HG03565 (cell line): ENCODE results near the gene ATRAID.

ENCODE experiments used
- ATAC-seq: cut with Tn5 transposase; IDR thresholded peaks from one replicate; pipeline ENCODE4 v1.9.1; 2021; ENCODE audit warnings: mild to moderate bottlenecking, moderate library complexity; ENCODE audit not compliant: unreplicated experiment

The ATRAID gene

GRCh38 chr2:27218614-27219013, 6.8 kb downstream of the ATRAID start:
- ATAC-seq = no peak

DNA sequence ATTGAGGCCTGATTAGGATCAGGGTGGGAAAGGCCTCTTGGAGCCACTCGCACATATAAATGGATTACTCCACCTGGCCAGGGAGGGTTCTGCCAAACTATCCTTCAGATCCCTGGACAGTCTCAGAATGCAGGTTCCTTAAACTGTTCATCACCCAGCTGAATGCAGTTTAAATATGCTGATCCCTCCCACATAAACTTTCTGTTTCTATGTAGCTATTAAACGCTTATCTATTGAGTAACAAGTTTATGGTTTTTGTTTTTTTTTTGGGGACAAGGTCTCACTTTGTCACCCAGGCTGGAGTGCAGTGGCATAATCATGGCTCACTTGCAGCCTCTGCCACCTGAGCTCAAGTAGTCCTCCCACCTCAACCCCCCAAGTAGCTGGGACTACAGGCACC, 7.2 kb downstream of the ATRAID start:
- no peak for ATAC-seq

GRCh38 chr2:27220091-27220490, 8.2 kb downstream of the ATRAID start:
- ATAC-seq = no peak

DNA sequence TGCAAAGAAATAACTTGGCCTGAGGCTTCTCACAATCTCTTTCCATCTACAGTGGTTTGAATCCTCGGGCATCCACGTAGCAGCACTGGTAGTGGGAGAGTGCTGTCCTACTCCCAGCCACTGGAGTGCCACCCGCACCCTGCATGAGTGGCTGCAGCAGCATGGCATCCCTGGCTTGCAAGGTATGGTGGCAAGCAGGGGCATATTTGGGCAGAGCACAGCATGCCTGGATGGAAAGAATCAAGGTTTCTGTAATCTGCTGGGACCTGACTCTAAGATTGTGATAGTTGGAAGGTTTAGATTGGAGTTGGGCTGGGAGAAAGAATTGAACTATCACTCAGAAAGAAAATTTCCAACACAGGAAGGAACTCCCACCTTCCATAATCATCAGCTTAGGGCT, 9.3 kb downstream of the ATRAID start:
- ATAC-seq = no peak

DNA sequence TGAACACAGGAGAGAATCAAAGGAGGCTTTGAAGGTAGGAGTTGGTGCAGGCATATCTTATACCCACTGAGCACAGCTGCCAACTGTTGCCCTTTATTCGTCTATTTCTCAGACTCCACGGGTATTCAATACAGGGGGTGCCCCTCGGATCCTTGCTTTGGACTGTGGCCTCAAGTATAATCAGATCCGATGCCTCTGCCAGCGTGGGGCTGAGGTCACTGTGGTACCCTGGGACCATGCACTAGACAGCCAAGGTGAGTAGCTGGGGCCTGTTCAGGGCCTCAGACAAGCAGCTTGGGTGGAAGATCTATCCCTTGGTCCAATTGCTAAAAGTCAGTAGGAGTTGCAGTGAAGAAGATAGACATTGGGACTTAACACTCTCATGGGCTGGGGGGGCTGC, 10.6 kb downstream of the ATRAID start:
- no peak for ATAC-seq

DNA sequence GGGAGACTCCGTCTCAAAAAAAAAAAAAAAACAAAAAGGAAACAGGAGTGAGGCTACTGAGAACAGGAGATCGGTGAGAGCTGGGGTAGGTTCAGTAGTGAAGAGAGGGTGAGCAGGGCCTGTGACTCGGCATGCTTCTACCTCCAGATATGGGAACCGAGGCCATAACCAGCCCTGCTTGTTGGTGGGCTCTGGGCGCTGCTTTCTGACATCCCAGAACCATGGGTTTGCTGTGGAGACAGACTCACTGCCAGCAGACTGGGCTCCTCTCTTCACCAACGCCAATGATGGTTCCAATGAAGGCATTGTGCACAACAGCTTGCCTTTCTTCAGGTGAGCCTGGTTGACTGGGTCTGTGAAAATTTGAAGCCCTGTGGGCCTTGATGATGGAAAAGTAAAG, 11.6 kb downstream of the ATRAID start:
- no peak for ATAC-seq

DNA sequence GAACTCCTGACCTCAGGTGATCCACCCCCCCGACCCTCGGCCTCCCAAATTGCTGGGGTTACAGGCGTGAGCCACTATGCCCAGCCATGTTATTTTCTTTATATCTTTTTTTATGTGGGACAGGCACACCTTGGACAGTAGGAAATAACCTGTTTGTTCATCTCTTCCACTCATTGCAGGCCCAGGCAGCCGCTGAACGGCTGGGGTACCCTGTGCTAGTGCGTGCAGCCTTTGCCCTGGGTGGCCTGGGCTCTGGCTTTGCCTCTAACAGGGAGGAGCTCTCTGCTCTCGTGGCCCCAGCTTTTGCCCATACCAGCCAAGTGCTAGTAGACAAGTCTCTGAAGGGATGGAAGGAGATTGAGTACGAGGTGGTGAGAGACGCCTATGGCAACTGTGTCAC, 13.7 kb downstream of the ATRAID start:
- ATAC-seq = no peak

DNA sequence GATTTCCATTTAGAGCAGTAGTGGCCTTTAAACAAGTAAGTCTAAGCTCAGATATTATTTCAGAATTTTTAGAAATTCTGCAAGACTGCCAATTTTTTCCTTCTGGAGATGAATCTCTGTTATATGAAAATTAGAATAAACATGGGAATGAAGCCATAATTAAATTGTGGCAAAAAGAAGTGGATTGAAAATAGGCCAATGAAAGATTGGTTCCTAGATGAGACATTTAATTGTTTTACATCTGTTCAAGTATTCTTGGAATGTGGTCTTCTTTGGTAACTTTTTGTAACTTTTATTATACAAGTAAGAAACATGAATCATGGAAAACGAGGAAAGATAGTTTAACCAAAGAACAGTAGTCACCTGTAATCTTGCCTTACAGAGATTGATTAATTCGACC, 15.7 kb downstream of the ATRAID start:
- ATAC-seq = no peak

GRCh38 chr2:27231921-27232320, 20.1 kb downstream of the ATRAID start:
- no peak for ATAC-seq

- ATAC-seq = no peak
These were observed 21.5 kb downstream of the ATRAID start for GRCh38 chr2:27233341-27233740.

DNA sequence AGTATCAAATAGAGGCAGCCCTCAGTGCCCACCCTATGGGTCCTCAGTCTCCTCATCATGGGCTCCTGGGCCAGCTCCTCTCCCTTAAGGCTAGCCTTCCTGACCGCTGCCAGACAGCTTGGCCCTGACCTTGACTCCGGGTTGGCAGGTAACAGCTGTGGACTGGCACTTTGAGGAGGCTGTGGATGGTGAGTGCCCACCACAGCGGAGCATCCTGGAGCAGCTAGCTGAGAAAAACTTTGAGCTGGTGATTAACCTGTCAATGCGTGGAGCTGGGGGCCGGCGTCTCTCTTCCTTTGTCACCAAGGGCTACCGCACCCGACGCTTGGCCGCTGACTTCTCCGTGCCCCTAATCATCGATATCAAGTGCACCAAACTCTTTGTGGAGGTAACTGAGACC, 24.3 kb downstream of the ATRAID start:
- no peak for ATAC-seq

DNA sequence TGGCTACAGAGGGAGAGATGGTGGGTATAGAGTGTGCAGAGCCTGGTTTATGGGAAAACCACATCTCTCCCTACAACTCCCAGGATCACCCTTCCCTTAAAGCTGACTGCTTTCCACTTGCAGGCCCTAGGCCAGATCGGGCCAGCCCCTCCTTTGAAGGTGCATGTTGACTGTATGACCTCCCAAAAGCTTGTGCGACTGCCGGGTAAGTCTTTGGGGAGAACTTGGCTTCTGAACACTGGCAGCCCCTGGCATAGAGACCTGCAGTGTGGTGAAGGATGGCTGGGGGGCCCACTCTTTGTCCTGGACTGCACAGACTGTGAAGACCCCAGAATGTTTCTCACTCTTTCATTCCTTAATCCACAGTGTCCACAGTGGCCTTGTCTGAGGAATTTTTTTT, 24.8 kb downstream of the ATRAID start:
- ATAC-seq = no peak

DNA sequence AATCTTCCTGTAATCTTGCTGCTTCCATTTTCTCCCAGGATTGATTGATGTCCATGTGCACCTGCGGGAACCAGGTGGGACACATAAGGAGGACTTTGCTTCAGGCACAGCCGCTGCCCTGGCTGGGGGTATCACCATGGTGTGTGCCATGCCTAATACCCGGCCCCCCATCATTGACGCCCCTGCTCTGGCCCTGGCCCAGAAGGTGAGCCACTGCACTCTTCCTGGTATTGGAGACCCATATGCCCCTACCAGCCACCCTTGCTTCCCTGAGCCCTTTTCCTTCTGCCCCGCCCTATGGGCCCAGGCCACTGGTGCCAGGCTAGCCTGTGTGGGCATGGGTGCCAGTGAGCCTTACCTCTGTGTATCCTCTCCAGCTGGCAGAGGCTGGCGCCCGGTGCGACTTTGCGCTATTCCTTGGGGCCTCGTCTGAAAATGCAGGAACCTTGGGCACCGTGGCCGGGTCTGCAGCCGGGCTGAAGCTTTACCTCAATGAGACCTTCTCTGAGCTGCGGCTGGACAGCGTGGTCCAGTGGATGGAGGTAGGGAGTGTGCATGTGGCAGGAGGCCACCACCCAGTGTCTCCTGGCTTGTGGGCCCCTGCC, 25.6 kb downstream of the ATRAID start:
- ATAC-seq = no peak

- ATAC-seq = no peak
These were observed 27.1 kb downstream of the ATRAID start for GRCh38 chr2:27238976-27239375.

DNA sequence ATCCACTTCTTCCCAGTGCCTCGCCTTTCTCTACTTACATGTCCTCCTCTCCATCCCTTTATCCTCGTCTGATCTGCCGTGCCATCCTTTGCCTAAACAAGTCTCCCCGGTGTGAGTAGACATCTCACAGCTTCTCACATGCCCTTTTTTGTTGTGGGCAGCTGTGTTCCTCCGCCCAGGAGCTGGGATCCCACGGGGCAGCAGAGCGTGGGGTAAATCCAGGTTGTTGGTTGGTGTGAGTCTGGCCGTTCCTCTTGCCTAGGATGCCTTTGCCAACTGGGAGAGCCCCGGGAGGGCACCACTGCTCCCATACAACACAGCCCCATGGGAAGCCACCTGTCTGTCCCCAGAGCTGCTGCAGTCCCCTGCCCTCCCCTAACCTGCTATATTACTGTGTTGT, 28.6 kb downstream of the ATRAID start:
- ATAC-seq = no peak

DNA sequence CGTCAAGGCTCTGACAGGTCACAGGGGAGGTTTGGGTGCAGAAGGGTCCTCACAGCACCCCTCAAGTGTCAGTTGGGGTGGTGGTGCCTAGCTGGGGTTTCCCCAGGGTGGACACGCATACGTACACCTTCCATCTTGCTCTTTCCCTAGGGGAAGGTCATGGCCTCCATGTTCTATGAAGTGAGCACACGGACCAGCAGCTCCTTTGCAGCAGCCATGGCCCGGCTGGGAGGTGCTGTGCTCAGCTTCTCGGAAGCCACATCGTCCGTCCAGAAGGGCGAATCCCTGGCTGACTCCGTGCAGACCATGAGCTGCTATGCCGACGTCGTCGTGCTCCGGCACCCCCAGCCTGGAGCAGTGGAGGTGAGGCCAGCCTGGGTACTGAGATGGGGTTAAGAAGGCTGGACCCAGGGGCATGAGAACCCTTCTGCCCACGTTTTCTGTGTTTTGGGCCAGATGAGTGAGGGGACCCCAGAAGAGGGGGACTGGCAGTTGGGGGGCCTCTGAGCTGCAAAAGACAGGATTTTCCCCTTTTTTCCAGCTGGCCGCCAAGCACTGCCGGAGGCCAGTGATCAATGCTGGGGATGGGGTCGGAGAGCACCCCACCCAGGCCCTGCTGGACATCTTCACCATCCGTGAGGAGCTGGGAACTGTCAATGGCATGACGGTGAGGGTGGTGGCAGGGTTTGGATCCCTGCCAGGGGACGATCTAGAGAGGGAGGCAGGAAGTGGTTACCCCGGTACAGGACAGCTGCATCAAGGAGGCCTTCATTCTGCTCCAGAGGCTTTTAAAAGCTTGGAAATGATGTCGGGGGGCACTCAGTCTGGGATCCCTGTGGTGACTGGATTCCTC, 30.1 kb downstream of the ATRAID start:
- ATAC-seq = no peak

GRCh38 chr2:27242614-27242951, 30.7 kb downstream of the ATRAID start:
- no peak for ATAC-seq

DNA sequence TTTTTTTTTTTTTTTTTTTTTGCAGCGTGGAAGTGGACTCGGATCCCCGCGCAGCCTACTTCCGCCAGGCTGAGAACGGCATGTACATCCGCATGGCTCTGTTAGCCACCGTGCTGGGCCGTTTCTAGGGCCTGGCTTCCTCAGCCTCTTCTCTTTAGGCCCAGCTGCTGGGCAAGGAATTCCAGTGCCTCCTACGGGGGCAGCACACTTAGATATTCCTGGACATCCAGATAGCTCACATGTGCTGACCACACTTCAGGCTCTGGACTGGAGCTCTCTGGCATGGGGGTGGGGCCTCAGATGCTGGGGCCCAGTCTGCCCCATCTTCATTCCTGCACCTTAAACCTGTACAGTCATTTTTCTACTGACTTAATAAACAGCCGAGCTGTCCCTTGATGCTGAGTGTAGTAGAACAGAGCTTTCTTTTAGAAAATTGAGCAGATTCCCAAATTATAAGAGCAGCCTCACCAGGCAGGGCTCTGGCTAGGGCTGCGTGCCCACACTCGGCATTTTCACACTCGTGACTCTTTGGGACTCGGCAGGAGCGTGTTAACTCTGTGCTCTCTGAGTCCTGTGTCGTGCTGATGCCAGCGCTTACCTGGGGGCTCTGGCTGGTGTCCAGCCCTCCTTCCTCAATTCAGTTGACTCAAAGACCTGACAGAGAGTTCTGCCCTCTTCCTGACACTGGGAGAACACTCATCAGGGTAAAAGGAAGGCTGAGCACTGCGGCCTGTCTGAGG, 31.7 kb downstream of the ATRAID start:
- ATAC-seq = no peak

- ATAC-seq = no peak
These were observed 33.3 kb downstream of the ATRAID start for GRCh38 chr2:27245116-27245515.

DNA sequence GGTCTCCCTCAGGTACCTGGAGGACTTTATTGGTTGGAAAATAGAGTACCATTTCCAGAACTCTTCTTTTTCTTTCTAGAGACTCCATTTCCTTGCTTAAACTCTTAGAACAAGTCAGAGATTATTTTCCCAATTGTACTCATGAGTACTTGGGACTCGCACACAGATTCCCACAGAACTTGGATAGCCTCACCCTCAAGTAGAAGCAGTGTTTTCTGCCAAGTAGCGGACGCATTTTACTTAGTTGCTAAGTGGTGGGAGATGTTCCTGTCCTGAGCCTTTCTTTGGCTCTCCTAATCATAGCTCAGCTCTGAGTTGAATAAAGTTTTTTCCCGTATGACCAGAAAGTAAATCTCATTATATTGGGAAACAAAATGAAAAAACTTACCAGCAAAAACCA, 33.8 kb downstream of the ATRAID start:
- no peak for ATAC-seq

DNA sequence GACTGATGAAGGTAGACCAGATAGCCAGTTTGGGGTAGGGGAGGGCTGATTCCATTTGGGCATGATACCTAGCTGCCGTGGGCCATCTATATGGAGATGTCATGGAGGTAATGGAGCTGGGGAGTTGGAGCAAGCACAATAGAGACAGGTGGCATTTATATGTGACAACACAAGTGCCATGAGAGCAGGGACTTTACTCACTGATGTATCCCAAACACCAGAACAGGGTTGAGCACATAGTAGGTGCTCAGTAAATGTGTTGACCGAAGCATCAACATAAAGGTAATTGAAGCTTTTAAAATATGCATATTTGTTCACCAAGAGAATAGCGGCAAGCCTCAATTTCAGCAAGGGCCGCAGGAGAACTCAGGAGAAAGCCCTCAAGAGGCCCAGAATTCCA, 36.1 kb downstream of the ATRAID start:
- no peak for ATAC-seq
